GM18517 (cell line): ENCODE results near the gene RAD51B.

Source experiments
- ATAC-seq: cut with Tn5 transposase; IDR thresholded peaks from one replicate; pipeline ENCODE4 v1.9.1; 2021; ENCODE audit warnings: mild to moderate bottlenecking, moderate library complexity; ENCODE audit not compliant: unreplicated experiment

The RAD51B gene

DNA sequence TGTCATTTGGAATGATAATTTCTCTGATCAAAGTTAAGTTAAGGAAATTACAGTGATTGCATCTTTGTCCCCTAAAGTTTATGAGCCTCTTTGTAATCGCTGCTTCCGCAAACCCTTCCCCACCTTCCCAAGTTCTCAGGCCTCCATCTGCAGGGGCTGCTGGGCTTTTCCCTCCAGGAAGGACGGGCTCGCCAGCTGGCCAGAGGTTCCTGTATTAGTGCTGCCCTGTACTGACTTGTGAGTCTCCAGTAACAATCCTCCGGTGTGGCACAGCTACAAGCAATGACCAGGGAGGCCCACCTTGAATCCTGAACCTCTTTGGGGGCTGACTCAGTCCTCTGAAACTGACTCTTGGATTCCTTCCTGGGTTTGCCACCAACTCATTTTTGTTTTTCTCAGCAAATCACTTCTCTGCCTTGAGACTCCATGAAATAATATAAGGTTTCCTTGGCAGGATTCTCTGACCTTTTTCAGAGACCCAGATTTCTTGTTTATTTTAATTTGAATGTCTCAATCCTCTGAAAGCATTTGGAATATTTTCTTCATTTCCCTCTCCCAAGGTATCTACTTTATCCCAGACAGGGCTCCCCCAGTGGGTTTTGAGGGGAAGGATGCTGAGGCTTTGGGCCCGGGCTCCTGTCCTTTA, 574.7 kb downstream of the RAD51B start:
- ATAC-seq: no peak

DNA sequence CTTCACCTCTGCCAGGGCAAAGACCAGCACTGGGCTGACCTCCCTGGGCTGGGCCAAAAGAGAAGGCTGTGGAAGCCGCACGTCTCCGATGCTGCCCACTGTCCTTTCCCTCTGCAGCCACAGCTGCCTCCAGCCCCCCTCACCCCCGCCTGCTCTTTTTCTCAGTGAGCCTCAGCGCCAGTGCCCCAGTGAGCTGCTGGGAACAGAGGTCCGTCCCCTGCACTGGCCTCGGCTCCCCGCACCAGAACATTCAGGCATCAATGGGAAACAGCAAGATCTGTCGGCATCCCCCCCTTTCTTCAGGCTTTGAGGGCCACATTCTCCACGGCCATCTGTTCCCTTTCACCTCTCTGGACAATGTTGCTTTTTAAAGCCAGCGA, 575.2 kb downstream of the RAD51B start:
- no peak for ATAC-seq

DNA sequence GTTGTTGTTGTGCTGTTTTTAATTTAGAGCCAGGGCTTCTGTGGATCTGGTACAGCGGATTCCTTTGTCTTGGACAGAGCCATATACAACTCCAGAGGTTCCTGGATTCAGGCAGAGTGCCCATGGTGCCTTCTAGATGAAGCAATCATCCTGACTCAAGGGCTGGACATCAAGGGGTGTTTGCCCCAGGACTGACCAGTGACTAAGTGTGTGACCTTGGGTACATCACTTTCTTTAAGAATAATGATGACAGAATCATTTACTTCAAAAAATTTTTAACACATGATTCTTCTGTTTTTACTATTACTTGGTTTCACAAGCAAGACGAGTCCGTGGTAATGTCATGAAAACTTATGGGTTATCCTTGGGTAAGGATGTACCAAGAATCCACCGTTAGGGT, 576.0 kb downstream of the RAD51B start:
- no peak for ATAC-seq

GRCh38 chr14:68396461-68396860, 576.9 kb downstream of the RAD51B start:
- no peak for ATAC-seq

- ATAC-seq: no peak
Measured at GRCh38 chr14:68397371-68397811, 577.8 kb downstream of the RAD51B start.

- no peak for ATAC-seq
Measured at GRCh38 chr14:68397822-68398221, 578.2 kb downstream of the RAD51B start.

DNA sequence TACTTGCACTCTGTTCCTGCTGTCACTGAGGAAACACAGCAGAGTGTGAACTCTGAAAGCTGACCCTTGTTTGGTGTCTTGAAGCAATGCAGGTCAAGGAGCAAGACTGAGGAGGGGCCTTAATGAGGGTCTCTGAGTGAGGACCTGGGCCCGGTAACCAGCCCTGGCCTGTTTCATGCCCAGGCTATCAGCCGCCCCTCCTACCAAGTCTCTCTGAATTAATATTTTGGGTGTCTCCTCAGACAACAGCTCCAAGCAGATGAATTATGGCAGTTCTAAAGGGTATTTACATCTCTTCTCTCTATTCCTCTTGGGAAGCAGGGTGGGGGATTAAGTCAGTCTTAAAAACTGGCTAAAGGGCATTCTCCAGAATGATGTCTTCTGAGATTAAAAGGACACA, 578.8 kb downstream of the RAD51B start:
- ATAC-seq: no peak

GRCh38 chr14:68399971-68400370, 580.4 kb downstream of the RAD51B start:
- no peak for ATAC-seq

GRCh38 chr14:68401317-68401716, 581.7 kb downstream of the RAD51B start:
- peak; percentile 16 for ATAC-seq

DNA sequence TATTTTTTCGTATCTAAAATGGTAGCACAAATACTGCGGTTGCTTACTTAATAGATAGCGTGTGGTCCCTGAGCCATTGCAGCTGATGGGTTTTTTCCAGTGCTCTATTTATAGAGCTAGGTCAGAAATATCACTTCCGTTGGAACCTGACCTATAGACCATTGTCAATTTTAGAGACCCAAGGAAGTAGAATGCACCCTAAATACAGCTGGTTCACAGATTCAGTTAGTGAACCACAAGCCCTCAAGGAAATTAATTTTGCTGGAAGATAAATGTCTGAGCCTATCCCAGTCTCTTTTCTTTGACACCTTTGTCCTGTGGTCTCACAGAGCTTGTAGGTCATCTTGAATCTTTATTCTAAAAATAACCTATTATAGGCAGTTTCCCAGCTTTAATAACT, 582.3 kb downstream of the RAD51B start:
- ATAC-seq: peak; percentile 87

- no peak for ATAC-seq
Measured at GRCh38 chr14:68402525-68403101, 583.0 kb downstream of the RAD51B start.

DNA sequence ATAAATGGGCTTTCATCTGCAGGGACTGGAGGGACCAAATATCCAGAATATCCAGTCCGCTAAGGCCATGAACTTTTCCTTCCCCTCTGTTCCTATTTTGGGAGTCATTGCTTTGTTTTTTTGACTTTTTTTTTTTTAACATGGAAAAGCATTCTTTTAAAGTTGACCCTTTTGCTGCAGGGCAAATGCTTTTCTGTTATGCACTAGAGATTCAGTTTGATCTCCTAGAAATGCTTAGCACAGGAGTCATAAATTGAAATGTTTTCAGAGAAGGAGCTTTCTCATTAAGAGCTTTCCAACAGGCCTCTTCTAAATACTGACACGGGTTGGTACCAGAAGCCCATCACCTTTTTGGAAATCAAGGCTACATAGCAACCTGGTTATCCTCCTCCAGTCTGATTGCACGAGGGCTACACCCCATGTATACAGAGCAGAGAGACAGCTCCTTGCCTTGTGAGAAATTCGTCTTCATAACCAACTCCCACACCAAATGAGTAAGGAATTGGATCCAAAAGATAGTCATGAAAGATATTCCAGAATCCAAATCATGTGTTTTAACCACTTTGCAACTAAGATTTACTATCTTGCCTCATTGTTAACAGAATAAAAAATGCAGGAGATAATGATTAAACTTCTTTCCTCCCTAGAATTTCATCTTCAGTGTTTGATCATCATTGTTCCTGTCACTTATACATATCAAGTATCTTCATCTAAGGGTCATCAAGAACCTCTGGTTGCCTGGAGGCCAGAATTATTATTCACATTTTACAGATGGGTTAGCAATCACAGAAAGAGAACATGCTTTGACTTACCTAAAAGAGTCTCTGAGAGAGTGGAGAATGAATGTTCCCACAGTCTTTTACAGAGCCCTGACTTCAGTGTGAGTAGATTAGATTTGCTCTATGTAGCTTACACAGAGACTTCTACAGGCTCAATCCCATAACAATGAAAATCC, 583.9 kb downstream of the RAD51B start:
- no peak for ATAC-seq

DNA sequence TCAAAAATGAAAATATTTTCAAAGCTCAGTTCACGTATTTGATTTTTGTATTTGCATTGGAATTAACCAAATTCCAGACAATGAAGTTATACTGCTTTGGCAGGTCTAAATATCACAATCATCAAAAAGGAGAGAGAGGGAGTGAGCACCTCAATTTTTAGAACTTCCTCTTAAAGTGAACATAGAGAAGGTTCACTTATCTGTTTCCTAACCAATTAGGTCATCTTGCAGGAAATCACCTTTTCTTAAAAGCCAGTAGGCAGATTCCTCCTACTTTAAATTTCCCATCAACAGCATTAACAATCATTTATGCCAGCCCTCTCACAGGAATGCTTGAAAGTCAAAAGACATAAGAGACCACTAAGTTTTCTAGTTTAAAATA, 584.6 kb downstream of the RAD51B start:
- ATAC-seq: no peak

DNA sequence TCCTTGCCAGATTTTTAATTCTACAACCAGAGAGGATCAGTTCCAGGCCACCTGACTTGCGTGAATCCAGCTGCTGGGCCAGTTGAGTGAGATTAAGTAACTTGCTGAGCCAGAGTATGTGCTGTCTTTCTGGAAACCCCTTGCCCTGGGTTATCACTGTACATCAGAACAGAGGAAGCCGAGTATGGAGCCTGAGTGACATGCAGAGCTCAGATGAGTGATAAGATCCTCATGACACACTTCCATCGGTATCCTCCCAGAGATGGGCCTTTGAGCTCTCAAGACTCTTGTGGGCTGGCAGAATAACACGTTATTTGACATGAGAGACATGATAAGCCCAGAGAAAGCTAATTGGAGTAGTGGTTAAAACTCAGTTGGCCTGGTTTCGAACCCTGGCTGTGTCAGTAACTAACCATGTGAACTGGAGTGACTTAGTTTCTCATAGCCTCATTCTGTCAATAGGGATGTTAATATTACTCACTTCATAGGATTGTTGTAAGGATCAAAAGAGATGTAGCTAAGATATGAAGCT, 585.1 kb downstream of the RAD51B start:
- ATAC-seq: no peak

GRCh38 chr14:68405961-68406360, 586.4 kb downstream of the RAD51B start:
- no peak for ATAC-seq

GRCh38 chr14:68407285-68407684, 587.7 kb downstream of the RAD51B start:
- ATAC-seq: no peak

DNA sequence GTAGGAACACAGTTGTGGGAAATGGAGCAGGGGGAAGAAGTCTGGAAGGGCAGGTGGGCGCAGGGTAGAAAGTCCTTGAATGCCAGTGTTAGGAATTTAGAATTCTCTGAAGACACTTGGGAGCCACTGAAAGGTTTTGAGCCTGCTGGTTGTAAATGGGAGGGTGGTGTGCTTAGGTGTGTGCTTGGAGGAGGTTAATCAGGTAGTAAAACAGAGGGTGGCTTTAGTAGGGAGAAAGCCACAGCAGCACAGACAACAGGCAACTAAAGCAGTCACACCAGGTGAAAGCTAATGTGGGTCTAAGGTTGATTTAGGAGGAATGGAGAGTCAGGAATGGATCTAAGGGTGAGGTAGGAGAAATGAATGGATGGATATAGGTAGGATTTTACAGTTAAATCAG, 588.2 kb downstream of the RAD51B start:
- ATAC-seq: no peak

DNA sequence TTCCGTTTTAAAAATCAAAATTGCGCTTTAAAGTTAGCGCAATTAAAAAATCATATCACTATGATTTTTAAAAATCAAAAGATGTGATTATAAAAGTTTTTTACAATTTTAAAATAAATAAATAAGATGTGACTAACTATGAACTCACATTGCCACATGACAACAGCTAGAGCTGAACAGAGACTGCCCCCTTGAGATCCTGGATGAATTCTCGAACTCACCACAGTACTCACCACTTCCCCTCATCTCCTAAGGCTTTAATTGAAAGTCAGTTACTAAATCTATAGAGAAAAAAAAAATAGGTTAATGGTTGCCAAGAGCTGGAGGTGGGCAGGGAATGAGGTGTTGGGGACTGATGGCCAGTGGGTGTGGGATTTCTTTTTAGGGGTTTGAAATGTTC, 589.1 kb downstream of the RAD51B start:
- no peak for ATAC-seq

DNA sequence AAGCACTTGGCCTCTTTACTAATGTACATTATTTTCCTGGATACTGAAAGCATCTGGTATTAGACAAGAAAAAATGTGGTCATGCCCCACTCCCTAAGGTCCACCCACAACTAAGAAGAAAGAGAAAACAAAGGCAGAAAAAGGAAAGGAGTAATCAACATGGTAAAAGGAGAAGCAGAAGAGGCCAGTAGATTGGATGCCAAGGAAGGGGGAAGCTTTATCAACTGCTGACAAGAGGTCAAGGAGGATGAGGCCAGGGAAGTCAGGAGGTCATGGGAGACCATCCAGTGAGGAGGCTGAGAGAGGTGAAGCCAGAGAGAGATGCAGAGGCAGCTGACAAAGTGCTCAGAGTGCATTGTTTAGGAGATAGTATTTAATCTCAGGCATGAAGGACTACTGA, 589.8 kb downstream of the RAD51B start:
- no peak for ATAC-seq

GRCh38 chr14:68412505-68413465, 593.2 kb downstream of the RAD51B start:
- no peak for ATAC-seq

DNA sequence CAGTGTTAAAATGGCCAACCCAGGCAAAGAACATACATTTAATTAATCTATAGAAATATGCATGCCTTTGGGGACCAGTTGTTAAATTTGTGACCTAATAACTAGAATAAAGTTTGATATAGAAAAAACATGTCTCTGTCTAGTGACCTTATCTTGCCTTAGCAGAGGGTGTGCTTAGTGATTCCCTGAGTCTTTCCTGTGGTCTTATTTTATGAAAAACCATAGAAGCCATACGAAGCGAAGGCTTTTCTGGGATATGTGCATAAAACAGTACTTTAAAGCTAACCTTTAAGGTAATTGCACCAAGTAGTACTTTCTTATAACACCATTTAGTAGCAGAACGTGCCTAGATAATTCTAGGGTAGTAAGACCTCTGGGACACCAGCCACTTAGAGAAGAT, 593.9 kb downstream of the RAD51B start:
- no peak for ATAC-seq
